Esophagus muscularis mucosa (tissue), 4 donors: Measurements from ENCODE around the gene IMPG2. TPM values are rescaled to one million over a fixed set of nuclear protein-coding genes. Genes with fewer than 3 reads are reported as not detected.

ENCODE experiments used
- DNase-seq: peaks from one replicate; pipeline ENCODE4 v3.0.0-alpha.2; 2017; ENCODE audit errors: extremely low spot score
- H3K27ac ChIP-seq, 4 donors: fragments of 200-600 bp; sonication (generic); replicated peaks in 1 of 4; 1 replicate in 3 of 4; 2 replicates in 1 of 4; pipeline ENCODE4 v1.5.1; 2016 to 2019; ENCODE audit warnings: mild to moderate bottlenecking in 1 of 4
- H3K27me3 ChIP-seq, 4 donors: fragments of 200-600 bp; sonication (generic); one replicate each; pipeline versions ENCODE4 v1.5.1 to v1.6.0; 2016 to 2019
- H3K36me3 ChIP-seq, 4 donors: fragments of 200-600 bp; sonication (generic); one replicate each; pipeline ENCODE4 v1.5.1; 2016 to 2019
- H3K4me1 ChIP-seq, 4 donors: fragments of 200-600 bp; sonication (generic); one replicate each; pipeline ENCODE4 v1.5.1; 2016 to 2019
- H3K4me3 ChIP-seq, 4 donors: fragments of 200-600 bp; sonication (generic); 1 replicate in 2 of 4; 2 replicates in 2 of 4; pipeline ENCODE4 v1.5.1; 2016 to 2019; ENCODE audit warnings: mild to moderate bottlenecking in 4 of 4, moderate library complexity in 1 of 4
- H3K9me3 ChIP-seq, 4 donors: fragments of 200-600 bp; sonication (generic); 1 replicate in 3 of 4; 2 replicates in 1 of 4; pipeline ENCODE4 v1.5.1; 2016 to 2019
- CTCF ChIP-seq, 3 experiments: fragments of 200-600 bp in 2 of 3; fragments of 450-650 bp in 1 of 3; sonication (generic) in 2 of 3; IDR thresholded peaks; one replicate each; pipeline ENCODE4 v1.5.1; 2017 to 2019; ENCODE audit warnings: antibody characterized with exemption in 3 of 3, mild to moderate bottlenecking in 2 of 3, moderate library complexity in 1 of 3
- EP300 ChIP-seq: sonication (generic); formaldehyde crosslinking; IDR thresholded peaks from one replicate; pipeline ENCODE4 v1.6.1; 2017; ENCODE audit warnings: antibody characterized with exemption
- POLR2A ChIP-seq: fragments of 450-650 bp; IDR thresholded peaks from one replicate; pipeline ENCODE4 v1.6.1; 2017; ENCODE audit warnings: antibody characterized with exemption, moderate library complexity, mild to moderate bottlenecking, low read depth
- POLR2AphosphoS5 ChIP-seq, 2 donors: sonication (generic); formaldehyde crosslinking; IDR thresholded peaks; one replicate each; pipeline ENCODE4 v1.6.1; 2017; ENCODE audit warnings: antibody characterized with exemption in 2 of 2
- WGBS: methylation state at CpG from one replicate; pipeline ENCODE4 v1.1.5; 2018; 5-methylcytosine and 5-hydroxymethylcytosine counted together
- intact Hi-C: fragments of 100-400 bp; cut with DNase I; formaldehyde crosslinking; loops from one replicate; pipeline ENCODE4 v1.15.1; 2023
- total RNA-seq, 4 donors: library from RNA; depleted of rRNA; stranded (reverse); fragments of >200 nt; gene quantifications; one replicate each; pipeline versions ENCODE4 v1.1.0 to v1.2.1, GENCODE V29; 2016

IMPG2 gene
- total RNA-seq, 4 donors from 2014 or later: 0.78 to 0.83 (median 0.82) TPM

DNA sequence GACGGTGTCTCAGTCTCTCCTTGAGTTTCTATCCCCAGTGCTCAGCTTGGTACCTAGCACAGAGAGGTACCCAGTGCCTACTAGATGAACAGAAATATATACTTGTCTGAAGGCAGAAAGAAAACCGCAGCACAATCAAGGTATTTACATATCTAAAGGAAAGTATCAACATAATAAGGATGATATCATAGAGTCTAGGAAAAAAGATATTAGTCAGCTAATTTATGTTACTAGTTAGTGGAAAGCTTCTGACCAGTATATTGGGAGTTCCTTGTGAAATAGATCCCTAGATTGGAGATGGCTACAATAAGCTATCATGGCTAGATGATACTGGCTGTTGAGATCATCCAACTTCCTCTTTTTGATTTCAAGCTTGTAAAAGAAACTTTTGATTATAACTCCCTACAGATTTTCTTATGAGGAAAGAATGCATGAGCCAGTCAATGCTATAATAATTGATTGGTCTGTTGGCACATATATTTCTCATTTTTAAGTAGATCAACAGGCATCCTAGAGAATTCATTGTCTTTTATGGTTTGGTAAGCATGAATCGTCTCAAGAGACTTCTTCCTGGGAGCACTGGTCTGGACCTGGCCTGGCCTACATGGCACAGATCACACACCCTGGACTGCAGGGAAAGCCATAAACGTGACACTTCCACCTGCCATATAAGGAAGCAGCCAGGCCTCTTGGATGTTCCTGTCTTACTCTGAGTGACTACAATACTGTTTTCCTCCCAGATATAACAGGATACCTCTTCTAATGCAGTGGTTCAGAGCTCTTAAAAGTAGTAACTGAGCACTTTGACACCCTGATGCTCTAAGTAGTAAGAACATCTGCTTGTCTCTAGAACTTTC is 60.7 kb downstream of the IMPG2 start:
- intact Hi-C loops: no loop called here
- no peak overlapping the region for H3K27ac ChIP-seq
- TF ChIP-seq CTCF (IDR thresholded peaks at IDR 0.05) (no peak), EP300 (no peak), POLR2A (no peak), POLR2AphosphoS5 (IDR thresholded peaks at IDR 0.05) (no peak)
- no peak overlapping the region for H3K4me3 ChIP-seq
- DNase-seq: no peak
- H3K9me3 ChIP-seq: no peaks in the 10 kb centered on the region
- 73% methylated on average over 4 of the region's 4 CpGs for WGBS
- peaks cover 0 to 14% (median 12%) of the 10 kb centered on the region in 4 donors for H3K4me1 ChIP-seq
- H3K27me3 ChIP-seq: no peaks in the 10 kb centered on the region
- H3K36me3 ChIP-seq: no peaks in the 10 kb centered on the region

DNA sequence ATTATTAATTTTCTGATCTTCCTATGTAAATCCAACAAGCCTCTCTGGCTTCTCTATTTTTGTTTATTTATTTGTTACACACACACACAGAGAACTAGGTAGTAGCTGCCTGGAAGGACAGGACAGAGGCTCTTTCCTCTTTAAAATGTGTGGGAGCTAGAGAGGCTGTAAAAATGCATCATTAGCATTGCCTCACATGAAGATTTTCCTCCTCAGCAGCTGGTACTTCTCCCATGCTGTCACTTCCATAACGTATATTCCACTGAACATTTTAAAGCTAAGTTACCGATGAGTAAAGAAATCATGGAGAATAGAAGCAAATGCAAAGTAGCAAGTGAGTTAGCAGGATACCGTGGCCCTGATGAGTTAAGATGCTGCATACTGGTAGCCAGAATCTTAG is 63.9 kb downstream of the IMPG2 start:
- H3K4me3 ChIP-seq: no peak overlapping the region
- no peaks in the 10 kb centered on the region for H3K9me3 ChIP-seq
- H3K4me1 ChIP-seq: peaks cover 0 to 8% (median 5%) of the 10 kb centered on the region in 4 donors
- intact Hi-C loops: no loop called here
- no peaks in the 10 kb centered on the region for H3K27me3 ChIP-seq
- H3K27ac ChIP-seq: no peak overlapping the region
- TF ChIP-seq EP300 (no peak), POLR2A (no peak)
- no peaks in the 10 kb centered on the region for H3K36me3 ChIP-seq
- DNase-seq: no peak
- 82% methylated on average over 3 of the region's 3 CpGs for WGBS

DNA sequence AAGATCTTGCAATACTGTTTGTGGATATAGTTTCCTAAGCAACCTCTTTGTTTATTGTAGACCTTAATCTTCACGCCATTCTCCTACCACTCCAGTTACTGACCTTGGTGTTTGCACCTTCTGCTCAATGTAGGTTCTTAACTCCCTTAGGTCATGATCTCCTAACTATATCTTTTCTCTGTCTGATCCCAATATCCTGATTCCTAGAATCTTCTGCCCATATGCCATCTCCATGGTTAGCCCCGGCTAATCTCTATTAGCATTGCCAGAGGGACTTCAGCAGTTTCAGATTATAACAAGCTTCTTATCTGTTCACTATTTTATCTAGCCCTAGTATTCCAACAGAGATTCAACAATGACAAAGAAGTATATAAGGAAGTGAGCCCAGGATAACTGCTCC is 64.9 kb downstream of the IMPG2 start:
- no peaks in the 10 kb centered on the region for H3K4me1 ChIP-seq
- DNase-seq: no peak
- H3K27me3 ChIP-seq: no peaks in the 10 kb centered on the region
- WGBS: 90% methylated on average over 2 of the region's 2 CpGs
- no peaks in the 10 kb centered on the region for H3K9me3 ChIP-seq
- no peaks in the 10 kb centered on the region for H3K36me3 ChIP-seq
- intact Hi-C loops: no loop called here
- TF ChIP-seq POLR2A (no peak), CTCF (IDR thresholded peaks at IDR 0.05) (no peak), EP300 (no peak), POLR2AphosphoS5 (IDR thresholded peaks at IDR 0.05) (no peak)
- no peak overlapping the region for H3K27ac ChIP-seq
- H3K4me3 ChIP-seq: no peak overlapping the region

DNA sequence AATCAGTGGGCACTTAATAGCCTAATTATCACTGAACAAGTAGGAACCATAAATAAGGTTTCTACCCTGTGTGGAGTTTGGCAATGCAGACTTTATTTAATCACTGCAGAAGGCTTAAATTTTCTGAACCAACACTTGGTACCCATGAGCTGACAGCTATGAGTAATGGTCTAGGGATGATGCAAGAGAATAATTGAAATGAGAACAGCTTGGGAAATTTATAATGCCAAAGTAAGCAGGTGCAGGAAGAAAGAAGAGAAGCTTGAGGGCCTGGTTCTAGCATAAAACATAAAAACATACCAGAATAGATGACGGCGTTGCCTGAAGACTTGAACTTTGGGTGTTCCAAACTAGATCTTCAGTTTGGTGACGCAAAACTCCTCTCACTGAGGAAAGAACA is 67.0 kb downstream of the IMPG2 start:
- Histone ChIP-seq H3K36me3 (no peaks in the 10 kb centered on the region), H3K27me3 (no peaks in the 10 kb centered on the region), H3K4me1 (no peaks in the 10 kb centered on the region), H3K27ac (no peak overlapping the region), H3K4me3 (no peak overlapping the region), H3K9me3 (no peaks in the 10 kb centered on the region)
- intact Hi-C loops: no loop called here
- TF ChIP-seq POLR2AphosphoS5 (IDR thresholded peaks at IDR 0.05) (no peak), CTCF (IDR thresholded peaks at IDR 0.05) (no peak), POLR2A (no peak)
- no peak for DNase-seq
- WGBS: 98% methylated on average over 3 of the region's 3 CpGs

DNA sequence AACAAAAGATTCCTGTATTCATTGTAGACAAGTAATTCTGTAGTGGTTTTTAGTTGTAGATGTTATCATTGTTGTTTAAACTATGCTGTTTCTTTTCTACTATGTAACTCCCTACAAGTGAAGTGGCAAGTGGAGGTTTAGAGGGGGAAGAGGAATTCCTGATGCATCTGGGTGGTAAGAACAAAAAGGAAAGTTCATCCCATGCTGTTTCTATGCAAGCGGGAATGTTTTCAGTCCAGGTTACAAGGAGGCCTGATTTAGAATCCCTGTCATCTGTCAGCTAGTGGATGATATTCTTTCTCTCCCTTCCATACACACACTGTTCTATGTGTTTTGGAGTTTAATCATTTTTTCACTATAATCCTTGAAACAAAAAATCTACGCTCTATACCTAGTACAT is 67.4 kb downstream of the IMPG2 start:
- Histone ChIP-seq H3K4me1 (no peaks in the 10 kb centered on the region), H3K27ac (no peak overlapping the region), H3K27me3 (no peaks in the 10 kb centered on the region), H3K9me3 (no peaks in the 10 kb centered on the region), H3K4me3 (no peak overlapping the region), H3K36me3 (no peaks in the 10 kb centered on the region)
- WGBS: 96% methylated on average over 2 of the region's 2 CpGs
- DNase-seq: no peak
- TF ChIP-seq POLR2AphosphoS5 (IDR thresholded peaks at IDR 0.05) (no peak), POLR2A (no peak), EP300 (no peak), CTCF (IDR thresholded peaks at IDR 0.05) (no peak)
- intact Hi-C loops: no loop called here
